GM23338 (cell line): ENCODE data around the gene SURF4. TPM values are rescaled to one million over a fixed set of nuclear protein-coding genes. Genes with fewer than 3 reads are reported as not detected.

ENCODE experiments used
- ATAC-seq: fragments of 200-7000 bp; cut with Tn5 transposase; 3 replicates; pipeline ENCODE4 v1.9.1; 2020
- DNase-seq: peaks from one replicate; pipeline ENCODE4 v3.0.0-alpha.2; 2015; ENCODE audit warnings: low spot score
- H2AFZ ChIP-seq: fragments of 200-600 bp; sonication (generic); 2 replicates; pipeline ENCODE4 v1.8.0; 2016; ENCODE audit warnings: antibody characterized with exemption, mild to moderate bottlenecking, moderate library complexity
- H3F3A ChIP-seq: fragments of 200-600 bp; sonication (generic); replicated peaks from 2 replicates; pipeline ENCODE4 v1.8.0; 2017; ENCODE audit warnings: antibody characterized with exemption, mixed run types, low read depth
- H3K27ac ChIP-seq: fragments of 200-600 bp; sonication (generic); 2 replicates; pipeline ENCODE4 v1.6.1; 2016; ENCODE audit warnings: low read depth
- H3K27me3 ChIP-seq: fragments of 200-600 bp; sonication (generic); 2 replicates; pipeline ENCODE4 v1.8.0; 2016; ENCODE audit warnings: mild to moderate bottlenecking, mixed run types, moderate library complexity; ENCODE audit not compliant: insufficient read depth
- H3K36me3 ChIP-seq: fragments of 200-600 bp; sonication (generic); 2 replicates; pipeline ENCODE4 v1.8.0; 2016; ENCODE audit warnings: mild to moderate bottlenecking; ENCODE audit not compliant: insufficient read depth
- H3K4me1 ChIP-seq: fragments of 200-600 bp; sonication (generic); 2 replicates; pipeline ENCODE4 v1.8.0; 2016; ENCODE audit warnings: mild to moderate bottlenecking, moderate library complexity; ENCODE audit not compliant: insufficient read depth
- H3K4me2 ChIP-seq: fragments of 200-600 bp; sonication (generic); 2 replicates; pipeline ENCODE4 v1.7.1; 2017; ENCODE audit warnings: mixed run types
- H3K4me3 ChIP-seq: fragments of 200-600 bp; sonication (generic); 2 replicates; pipeline ENCODE4 v1.6.1; 2016; ENCODE audit warnings: mixed run types
- H3K79me2 ChIP-seq: fragments of 200-600 bp; sonication (generic); replicated peaks from 2 replicates; pipeline ENCODE4 v1.8.0; 2017; ENCODE audit warnings: mild to moderate bottlenecking; ENCODE audit not compliant: insufficient read depth
- H3K9me2 ChIP-seq: fragments of 200-600 bp; sonication (generic); 2 replicates; pipeline ENCODE4 v1.8.0; 2017; ENCODE audit not compliant: insufficient read depth
- H4K20me1 ChIP-seq: fragments of 200-600 bp; sonication (generic); replicated peaks from 2 replicates; pipeline ENCODE4 v1.8.0; 2017; ENCODE audit warnings: mild to moderate bottlenecking; ENCODE audit not compliant: insufficient read depth
- H3K27ac Mint-ChIP-seq: 2 replicates; pipeline ENCODE4 v1.8.0; 2020; ENCODE audit warnings: inconsistent platforms, mild to moderate bottlenecking, moderate library complexity, mixed read lengths
- H3K27me3 Mint-ChIP-seq: 3 replicates; pipeline ENCODE4 v1.8.0; 2022; ENCODE audit warnings: low read depth, mild to moderate bottlenecking, moderate library complexity, mixed read lengths, inconsistent platforms; ENCODE audit not compliant: insufficient read depth, poor library complexity
- H3K36me3 Mint-ChIP-seq: 3 replicates; pipeline ENCODE4 v1.8.0; 2021; ENCODE audit warnings: low read depth, mild to moderate bottlenecking, inconsistent platforms, moderate library complexity, mixed read lengths
- H3K4me1 Mint-ChIP-seq: 3 replicates; pipeline ENCODE4 v1.8.0; 2020; ENCODE audit warnings: mild to moderate bottlenecking, inconsistent platforms, mixed read lengths
- H3K4me3 Mint-ChIP-seq: 3 replicates; pipeline ENCODE4 v1.8.0; 2021; ENCODE audit warnings: moderate library complexity, mild to moderate bottlenecking, inconsistent platforms, mixed read lengths
- H3K9me3 Mint-ChIP-seq: 3 replicates; pipeline ENCODE4 v1.8.0; 2020; ENCODE audit warnings: moderate library complexity, mild to moderate bottlenecking, inconsistent platforms, mixed read lengths
- CREB1 ChIP-seq: fragments of 250-450 bp; sonication (Bioruptor Pico); IDR thresholded peaks from 2 replicates; pipeline ENCODE4 v1.5.0; 2020; ENCODE audit warnings: low read depth, mild to moderate bottlenecking, moderate library complexity
- CTCF ChIP-seq, 2 experiments: fragments of 200-600 bp in 1 of 2; sonication (generic) in 1 of 2; conservative IDR thresholded peaks; 2 replicates each; pipeline versions ENCODE4 v1.5.1 to v1.6.1; 2016 to 2017; ENCODE audit warnings: antibody characterized with exemption in 2 of 2, low read depth in 2 of 2, mild to moderate bottlenecking in 2 of 2, moderate library complexity in 1 of 2
- ETS1 ChIP-seq: IDR thresholded peaks from 2 replicates; pipeline ENCODE4 v1.6.1; 2016; ENCODE audit warnings: antibody characterized with exemption
- EZH2 ChIP-seq: fragments of 200-600 bp; sonication (generic); IDR thresholded peaks from one replicate; pipeline ENCODE4 v1.8.0; 2017; ENCODE audit warnings: antibody characterized with exemption, mild to moderate bottlenecking, low read depth; ENCODE audit not compliant: unreplicated experiment
- EZH2phosphoT487 ChIP-seq: fragments of 200-600 bp; sonication (generic); IDR thresholded peaks from one replicate; pipeline ENCODE4 v1.8.1; 2018; ENCODE audit warnings: antibody characterized with exemption; ENCODE audit not compliant: unreplicated experiment
- JUNB ChIP-seq: IDR thresholded peaks from one replicate; pipeline ENCODE4 v1.6.1; 2016; ENCODE audit warnings: antibody characterized with exemption; ENCODE audit not compliant: unreplicated experiment
- NANOG ChIP-seq: IDR thresholded peaks from 2 replicates; pipeline ENCODE4 v1.6.1; 2016; ENCODE audit warnings: antibody characterized with exemption, borderline replicate concordance
- POLR2AphosphoS5 ChIP-seq: IDR thresholded peaks from 2 replicates; pipeline ENCODE4 v1.6.1; 2016; ENCODE audit warnings: antibody characterized with exemption, low read depth
- STAT1 ChIP-seq: IDR thresholded peaks from one replicate; pipeline ENCODE4 v1.6.1; 2016; ENCODE audit warnings: antibody characterized with exemption; ENCODE audit not compliant: unreplicated experiment
- ZNF114 ChIP-seq: fragments of 250-450 bp; sonication (Bioruptor Pico); IDR thresholded peaks from 2 replicates; pipeline ENCODE4 v1.5.0; 2020; ENCODE audit warnings: mild to moderate bottlenecking, moderate library complexity
- ZNF331 ChIP-seq: fragments of 250-450 bp; sonication (Bioruptor Pico); IDR thresholded peaks from 2 replicates; pipeline ENCODE4 v1.5.0; 2020; ENCODE audit warnings: low read depth, mild to moderate bottlenecking, moderate library complexity
- polyA plus RNA-seq: library from polyadenylated mRNA; unstranded; fragments of >200 nt; fragmentation: Nextera tagmentation; extraction: Ambion mirVana; gene quantifications from 2 replicates; pipeline ENCODE4 v1.2.1, GENCODE V29; 2016
- total RNA-seq: library from RNA; depleted of rRNA; stranded (reverse); fragments of >200 nt; shearing (Covaris generic); gene quantifications from 2 replicates; pipeline ENCODE4 v1.2.3, GENCODE V29; 2014
- TF ChIP-seq, protein P1 (sequence below): IDR thresholded peaks from one replicate; pipeline ENCODE4 v1.6.1; 2018; ENCODE audit warnings: antibody characterized with exemption; ENCODE audit not compliant: unreplicated experiment

The SURF4 gene
- total and polyA plus RNA-seq, 2 experiments from 2014 or later: 66.3 to 242 TPM

DNA sequence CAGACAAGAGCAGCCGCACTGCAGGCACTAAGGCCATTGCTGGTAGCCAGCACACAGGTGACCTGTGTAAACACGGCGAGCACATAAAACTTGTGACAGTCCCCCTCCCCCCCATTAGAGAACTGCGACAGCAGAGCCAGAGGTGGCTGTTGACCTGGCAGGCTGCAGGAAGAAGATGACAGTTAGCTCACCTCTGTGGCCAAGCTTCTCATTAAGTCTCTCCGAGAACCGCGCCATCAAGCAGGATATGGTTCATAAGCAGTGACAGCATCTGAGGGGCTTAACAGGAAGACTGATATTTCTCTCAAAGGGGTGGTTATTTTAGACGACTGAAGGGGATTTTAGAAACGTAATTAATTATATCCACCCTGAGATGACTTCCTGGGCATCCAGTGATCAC is 5.2 kb downstream of the SURF4 start (continued):
- TF ChIP-seq CTCF (conservative IDR thresholded peaks at IDR 0.05; ENCODE audit: low read depth in 2 of 2): no peak
- no peak for TF ChIP-seq CREB1 (CRISPR knock-in tag)

GRCh38 chr9:133369933-133370332 is 5.9 kb downstream of the SURF4 start:
- Histone ChIP-seq H3K79me2 (peaks cover 93% of the 10 kb centered on the region), H3K27ac (no peak overlapping the region), H3K4me3 (no peak overlapping the region), H3K27me3 (no peaks in the 10 kb centered on the region), H3K36me3 (peaks cover 15% of the 10 kb centered on the region), H2AFZ (no peak overlapping the region), H3K4me1 (peaks cover 6% of the 10 kb centered on the region; the same call in 1 of the 2 replicates), H3K4me2 (no peak overlapping the region), H3K9me2 (no peaks in the 10 kb centered on the region), H4K20me1 (peaks cover 82% of the 10 kb centered on the region), H3F3A (peaks cover 8% of the 10 kb centered on the region; the same call in 1 of the 2 replicates)
- Mint-ChIP-seq H3K4me1 (peaks cover 16% of the 10 kb centered on the region), H3K4me3 (no peak overlapping the region), H3K36me3 (peaks cover 59% of the 10 kb centered on the region), H3K9me3 (no peaks in the 10 kb centered on the region), H3K27me3 (peaks cover 9% of the 10 kb centered on the region), H3K27ac (no peak overlapping the region)
- TF ChIP-seq CTCF (conservative IDR thresholded peaks at IDR 0.05; ENCODE audit: low read depth in 2 of 2) (no peak), POLR2AphosphoS5 (no peak), ZNF114 (no peak), JUNB (no peak), NANOG (no peak), EZH2 (no peak), ETS1 (no peak), EZH2phosphoT487 (no peak), CREB1 (CRISPR knock-in tag) (no peak), STAT1 (no peak), ZNF331 (CRISPR knock-in tag) (no peak)
- TF ChIP-seq, protein P1, sequence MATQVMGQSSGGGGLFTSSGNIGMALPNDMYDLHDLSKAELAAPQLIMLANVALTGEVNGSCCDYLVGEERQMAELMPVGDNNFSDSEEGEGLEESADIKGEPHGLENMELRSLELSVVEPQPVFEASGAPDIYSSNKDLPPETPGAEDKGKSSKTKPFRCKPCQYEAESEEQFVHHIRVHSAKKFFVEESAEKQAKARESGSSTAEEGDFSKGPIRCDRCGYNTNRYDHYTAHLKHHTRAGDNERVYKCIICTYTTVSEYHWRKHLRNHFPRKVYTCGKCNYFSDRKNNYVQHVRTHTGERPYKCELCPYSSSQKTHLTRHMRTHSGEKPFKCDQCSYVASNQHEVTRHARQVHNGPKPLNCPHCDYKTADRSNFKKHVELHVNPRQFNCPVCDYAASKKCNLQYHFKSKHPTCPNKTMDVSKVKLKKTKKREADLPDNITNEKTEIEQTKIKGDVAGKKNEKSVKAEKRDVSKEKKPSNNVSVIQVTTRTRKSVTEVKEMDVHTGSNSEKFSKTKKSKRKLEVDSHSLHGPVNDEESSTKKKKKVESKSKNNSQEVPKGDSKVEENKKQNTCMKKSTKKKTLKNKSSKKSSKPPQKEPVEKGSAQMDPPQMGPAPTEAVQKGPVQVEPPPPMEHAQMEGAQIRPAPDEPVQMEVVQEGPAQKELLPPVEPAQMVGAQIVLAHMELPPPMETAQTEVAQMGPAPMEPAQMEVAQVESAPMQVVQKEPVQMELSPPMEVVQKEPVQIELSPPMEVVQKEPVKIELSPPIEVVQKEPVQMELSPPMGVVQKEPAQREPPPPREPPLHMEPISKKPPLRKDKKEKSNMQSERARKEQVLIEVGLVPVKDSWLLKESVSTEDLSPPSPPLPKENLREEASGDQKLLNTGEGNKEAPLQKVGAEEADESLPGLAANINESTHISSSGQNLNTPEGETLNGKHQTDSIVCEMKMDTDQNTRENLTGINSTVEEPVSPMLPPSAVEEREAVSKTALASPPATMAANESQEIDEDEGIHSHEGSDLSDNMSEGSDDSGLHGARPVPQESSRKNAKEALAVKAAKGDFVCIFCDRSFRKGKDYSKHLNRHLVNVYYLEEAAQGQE: no peak
- DNase-seq: no peak
- ATAC-seq: no peak
